GM12891 (cell line): ENCODE results near the gene NKTR.

Source experiments
- POLR2A ChIP-seq: IDR thresholded peaks from 2 replicates; pipeline ENCODE4 v1.6.1; 2011; ENCODE audit warnings: low read depth, low read length, control low read depth
- TAF1 ChIP-seq: IDR thresholded peaks from 2 replicates; pipeline ENCODE4 v1.6.1; 2011; ENCODE audit warnings: low read depth, low read length, control low read depth

DNA sequence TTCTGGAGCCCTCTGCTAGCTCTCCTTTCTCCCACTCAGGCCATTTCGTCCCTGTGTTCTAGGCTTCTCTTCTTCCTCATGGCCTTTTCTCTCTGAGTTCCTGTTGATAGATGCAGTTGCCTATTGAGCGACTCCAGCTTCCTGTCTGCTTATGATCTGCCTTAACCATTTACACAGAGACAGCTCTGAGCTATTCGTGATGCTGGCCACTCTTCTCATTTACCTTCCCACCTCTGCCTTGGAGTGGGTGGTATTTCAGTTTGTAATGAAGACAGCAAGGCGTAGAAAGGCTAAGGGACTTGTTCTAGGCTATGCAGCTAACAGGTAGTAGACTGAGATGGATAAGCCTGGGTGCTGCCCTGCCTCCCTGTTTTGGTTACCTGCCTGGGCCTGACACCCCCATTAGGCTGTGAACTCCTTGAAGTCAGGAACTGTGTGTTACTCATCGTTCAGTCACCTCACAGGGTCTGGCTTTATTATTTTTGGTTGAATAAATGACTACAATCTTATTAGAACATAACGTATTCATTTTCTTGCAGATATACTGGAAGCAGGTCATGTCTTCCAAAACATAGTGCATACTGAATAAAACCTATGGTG lies 40.4 kb downstream of the NKTR start:
- TF ChIP-seq TAF1: no peak
- no peak for TF ChIP-seq POLR2A
